ENCODE data around the gene MED12L. TPM values are rescaled to one million over a fixed set of nuclear protein-coding genes. Genes with fewer than 3 reads are reported as not detected.

The MED12L gene
- total and polyA plus RNA-seq, 10 of the 15 experiments (the other 5 are each of a cell fraction or from before 2014, with no cell fraction given): 0.01 to 0.06 (median 0.03) TPM; not detected in 2

DNA sequence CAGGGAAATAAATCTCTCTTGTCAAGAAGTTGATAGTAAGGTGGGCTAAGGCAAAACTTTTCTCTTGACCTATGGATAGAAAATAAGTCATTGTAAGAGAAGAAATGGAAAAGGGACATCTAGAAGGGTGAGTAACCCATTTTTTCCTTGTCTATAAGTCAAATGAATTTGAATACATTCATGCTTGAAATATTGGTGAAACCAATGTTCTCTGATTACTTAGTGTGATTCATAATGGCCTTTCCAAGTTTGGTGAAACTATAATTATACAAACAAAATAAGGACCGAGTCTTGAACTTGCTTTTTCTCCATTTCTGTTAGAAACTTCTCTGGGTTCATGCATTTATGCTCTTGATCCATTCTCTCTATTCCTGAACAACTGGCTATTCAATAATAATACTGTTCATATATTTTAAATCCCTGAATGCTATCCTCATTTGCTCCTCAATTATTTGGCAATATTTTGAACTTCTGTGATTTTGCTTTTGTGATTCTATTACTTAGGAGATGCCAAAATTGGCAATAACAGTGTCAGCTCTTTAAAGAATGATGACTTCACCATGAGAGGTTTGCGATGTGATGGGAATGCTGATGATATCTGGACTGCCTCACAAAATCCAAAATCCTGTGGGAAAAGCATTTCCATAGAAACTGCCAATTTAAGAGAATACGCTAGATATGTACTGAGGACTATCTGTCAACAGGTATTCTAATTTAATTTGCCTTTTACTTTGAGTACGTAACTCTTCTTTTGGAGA, 286.8 kb downstream of the MED12L start (continued):
- TF ChIP-seq SUPT20H (IDR thresholded peaks at IDR 0.05; ENCODE audit: borderline replicate concordance, control insufficient read depth, low read depth, low read length): no peak
- no peak for TF ChIP-seq HDAC2 (IDR thresholded peaks at IDR 0.05)

DNA sequence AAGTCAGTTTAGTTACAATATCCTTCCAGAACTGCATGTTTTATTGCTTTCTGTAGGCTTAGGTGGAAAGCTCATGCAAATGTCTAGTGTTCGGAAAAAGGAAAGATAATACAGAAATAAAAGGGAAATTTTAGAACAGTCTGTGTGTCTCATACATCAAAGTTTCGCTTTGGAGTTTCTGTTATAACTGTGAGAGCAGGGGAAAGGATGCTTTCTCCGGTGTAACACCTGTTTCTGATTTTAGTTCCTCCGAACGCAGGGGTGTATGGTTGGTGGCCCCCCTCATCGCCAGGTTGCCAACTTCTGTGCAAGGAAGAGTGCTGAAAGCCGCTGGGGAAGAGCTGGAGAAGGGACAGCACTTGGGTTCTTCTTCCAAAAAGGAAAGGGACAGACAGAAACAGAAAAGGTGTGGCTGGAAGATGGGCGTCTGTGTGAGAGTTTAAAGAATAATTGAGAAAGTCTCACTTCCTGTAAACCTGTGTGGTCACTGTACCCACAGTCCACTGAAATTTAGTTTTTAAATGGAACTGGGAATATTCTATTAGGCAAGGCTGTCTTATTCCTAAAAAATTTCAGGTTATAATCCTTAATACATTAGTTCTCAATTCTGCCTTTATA, 292.4 kb downstream of the MED12L start:
- Histone ChIP-seq H2AFZ (ENCODE audit: control insufficient read depth, low read depth, low read length) (peak overlapping the region; percentile 65), H3K4me2 (ENCODE audit: control insufficient read depth, insufficient read depth) (peak overlapping the region; percentile 83), H3K27ac (ENCODE audit: control insufficient read depth, insufficient read depth) (no peak overlapping the region; the same call in 1 of the 2 replicates), H3K79me2 (ENCODE audit: control insufficient read depth, insufficient read depth, low read length) (no peaks in the 10 kb centered on the region), H3K4me1 (ENCODE audit: control insufficient read depth, insufficient read depth, low read length) (peaks cover 14% of the 10 kb centered on the region; the same call in 1 of the 2 replicates), H4K20me1 (ENCODE audit: control insufficient read depth, insufficient read depth) (no peaks in the 10 kb centered on the region), H3K36me3 (ENCODE audit: control insufficient read depth in 2 of 2, insufficient read depth in 2 of 2, low read length in 1 of 2) (no peaks in the 10 kb centered on the region), H3K9ac (ENCODE audit: control insufficient read depth, insufficient read depth, low read length) (peak overlapping the region; percentile 25; the same call in 1 of the 2 replicates), H3K9me3 (replicated peaks; ENCODE audit: control insufficient read depth, insufficient read depth, low read length) (no peaks in the 10 kb centered on the region), H3K27me3 (replicated peaks in 1 of 2; ENCODE audit: control insufficient read depth in 2 of 2, insufficient read depth in 2 of 2, low read length in 1 of 2) (no peaks in the 10 kb centered on the region), H3K4me3 (peak overlapping the region; percentile 60)
- intact Hi-C loops (cut with micrococcal nuclease; ENCODE audit: unreplicated experiment): loop anchor here (2.0 kb wide), 1 partner anchor 49 kb away; no protein-coding TSS in a partner anchor
- DNase-seq (ENCODE audit: low read depth, low spot score): no peak
- whole genome bisulfite sequencing (ENCODE audit: insufficient coverage, insufficient replicate concordance, low lambda C conversion rate, missing lambda C conversion rate): 1% methylated on average over 8 of the region's 8 CpGs
- in situ Hi-C loops (cut with MboI): no loop called here
- no TSS peak for BruUV-seq (replicated peaks)
- CTCF ChIA-PET: interaction anchor here (0.7 to 3.0 kb wide), 8 partner anchors 9 to 541 kb away, joined by 3 to 39 read pairs (median 5); no protein-coding TSS in a partner anchor
- POLR2A ChIA-PET: no interaction called here
- RAD21 ChIA-PET (ENCODE audit: unreplicated experiment): interaction anchor here (1.8 kb wide), 1 partner anchor 62 kb away, joined by 5 read pairs; no protein-coding TSS in a partner anchor
- SMC1A ChIA-PET (ENCODE audit: uncharacterized antibody, unreplicated experiment): interaction anchor here (2.1 kb wide), 1 partner anchor 14 kb away, joined by 7 read pairs; no protein-coding TSS in a partner anchor
- FAIRE-seq: peak; percentile 94
- peak; percentile 68 for ATAC-seq
- TF ChIP-seq ETV6 (conservative IDR thresholded peaks at IDR 0.05 in 1 of 2, IDR thresholded peaks at IDR 0.05 in 1 of 2; ENCODE audit: borderline replicate concordance in 1 of 2, low read depth in 1 of 2) (peak in 1 of 2 experiments; percentile 41; a peak in 1 of 4 replicates), TCF12 (IDR thresholded peaks at IDR 0.05; ENCODE audit: low read depth, low read length) (no peak), RUNX3 (IDR thresholded peaks at IDR 0.05; ENCODE audit: low read length) (peak; percentile 59), CBFB (IDR thresholded peaks at IDR 0.05; ENCODE audit: low read depth) (peak; percentile 32; the same call in 1 of the 2 replicates), NFIC (IDR thresholded peaks at IDR 0.05; ENCODE audit: low read depth, low read length) (peak; percentile 60; the same call in 1 of the 2 replicates), TCF3 (IDR thresholded peaks at IDR 0.05; ENCODE audit: borderline replicate concordance, insufficient read depth, low read depth, low read length) (0 out of 2 replicates have a peak, but pooled peaks have one; percentile 39), SPI1 (IDR thresholded peaks at IDR 0.05; ENCODE audit: borderline replicate concordance, insufficient read depth, low read depth, low read length) (peak; percentile 63; the same call in 1 of the 2 replicates), EZH2 (IDR thresholded peaks at IDR 0.05; ENCODE audit: borderline replicate concordance, control insufficient read depth, low read depth, low read length) (no peak), HDGF (IDR thresholded peaks at IDR 0.05) (no peak), ZNF217 (IDR thresholded peaks at IDR 0.05) (no peak)
- TF ChIP-seq, protein P1, sequence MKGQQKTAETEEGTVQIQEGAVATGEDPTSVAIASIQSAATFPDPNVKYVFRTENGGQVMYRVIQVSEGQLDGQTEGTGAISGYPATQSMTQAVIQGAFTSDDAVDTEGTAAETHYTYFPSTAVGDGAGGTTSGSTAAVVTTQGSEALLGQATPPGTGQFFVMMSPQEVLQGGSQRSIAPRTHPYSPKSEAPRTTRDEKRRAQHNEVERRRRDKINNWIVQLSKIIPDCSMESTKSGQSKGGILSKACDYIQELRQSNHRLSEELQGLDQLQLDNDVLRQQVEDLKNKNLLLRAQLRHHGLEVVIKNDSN (IDR thresholded peaks at IDR 0.05; ENCODE audit: borderline replicate concordance, extremely low read length, insufficient read depth, low read depth, low read length): no peak
- TF ChIP-seq, protein P2, sequence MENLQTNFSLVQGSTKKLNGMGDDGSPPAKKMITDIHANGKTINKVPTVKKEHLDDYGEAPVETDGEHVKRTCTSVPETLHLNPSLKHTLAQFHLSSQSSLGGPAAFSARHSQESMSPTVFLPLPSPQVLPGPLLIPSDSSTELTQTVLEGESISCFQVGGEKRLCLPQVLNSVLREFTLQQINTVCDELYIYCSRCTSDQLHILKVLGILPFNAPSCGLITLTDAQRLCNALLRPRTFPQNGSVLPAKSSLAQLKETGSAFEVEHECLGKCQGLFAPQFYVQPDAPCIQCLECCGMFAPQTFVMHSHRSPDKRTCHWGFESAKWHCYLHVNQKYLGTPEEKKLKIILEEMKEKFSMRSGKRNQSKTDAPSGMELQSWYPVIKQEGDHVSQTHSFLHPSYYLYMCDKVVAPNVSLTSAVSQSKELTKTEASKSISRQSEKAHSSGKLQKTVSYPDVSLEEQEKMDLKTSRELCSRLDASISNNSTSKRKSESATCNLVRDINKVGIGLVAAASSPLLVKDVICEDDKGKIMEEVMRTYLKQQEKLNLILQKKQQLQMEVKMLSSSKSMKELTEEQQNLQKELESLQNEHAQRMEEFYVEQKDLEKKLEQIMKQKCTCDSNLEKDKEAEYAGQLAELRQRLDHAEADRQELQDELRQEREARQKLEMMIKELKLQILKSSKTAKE (IDR thresholded peaks at IDR 0.05; ENCODE audit: low read depth, poor library complexity, severe bottlenecking): no peak
- TF ChIP-seq, protein P3, sequence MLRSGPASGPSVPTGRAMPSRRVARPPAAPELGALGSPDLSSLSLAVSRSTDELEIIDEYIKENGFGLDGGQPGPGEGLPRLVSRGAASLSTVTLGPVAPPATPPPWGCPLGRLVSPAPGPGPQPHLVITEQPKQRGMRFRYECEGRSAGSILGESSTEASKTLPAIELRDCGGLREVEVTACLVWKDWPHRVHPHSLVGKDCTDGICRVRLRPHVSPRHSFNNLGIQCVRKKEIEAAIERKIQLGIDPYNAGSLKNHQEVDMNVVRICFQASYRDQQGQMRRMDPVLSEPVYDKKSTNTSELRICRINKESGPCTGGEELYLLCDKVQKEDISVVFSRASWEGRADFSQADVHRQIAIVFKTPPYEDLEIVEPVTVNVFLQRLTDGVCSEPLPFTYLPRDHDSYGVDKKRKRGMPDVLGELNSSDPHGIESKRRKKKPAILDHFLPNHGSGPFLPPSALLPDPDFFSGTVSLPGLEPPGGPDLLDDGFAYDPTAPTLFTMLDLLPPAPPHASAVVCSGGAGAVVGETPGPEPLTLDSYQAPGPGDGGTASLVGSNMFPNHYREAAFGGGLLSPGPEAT (IDR thresholded peaks at IDR 0.05; ENCODE audit: low read depth): 0 out of 2 replicates have a peak, but pooled peaks have one; percentile 12

All from GM12878 (cell line).